ENCODE measurements around the gene GNG4. TPM values are rescaled to one million over a fixed set of nuclear protein-coding genes. Genes with fewer than 3 reads are reported as not detected.

GNG4 gene
- total and polyA plus RNA-seq, 9 of the 15 experiments (the other 6 are each of a cell fraction or from before 2014, with no cell fraction given), result 0.06 to 0.58 (median 0.08) TPM; not detected in 4

GRCh38 chr1:235644693-235645305, 4.8 kb downstream of the GNG4 start:
- Histone ChIP-seq H3K36me3 (ENCODE audit: control insufficient read depth, insufficient read depth, low read length) (no peaks in the 10 kb centered on the region), H2AFZ (ENCODE audit: low read depth, low read length) (no peak overlapping the region), H3K27me3 (ENCODE audit: control insufficient read depth in 2 of 2, insufficient read depth in 2 of 2, low read length in 2 of 2) (peaks cover 49 to 83% of the 10 kb centered on the region in 2 experiments), H3K9me3 (replicated peaks; ENCODE audit: control insufficient read depth, insufficient read depth, low read depth, low read length) (no peaks in the 10 kb centered on the region), H3K9me1 (ENCODE audit: control insufficient read depth, insufficient read depth, low read length) (no peaks in the 10 kb centered on the region), H3K79me2 (ENCODE audit: control insufficient read depth, insufficient read depth, low read length) (no peaks in the 10 kb centered on the region), H3K4me2 (ENCODE audit: insufficient read depth, low read length) (no peak overlapping the region), H3K27ac (ENCODE audit: extremely low read depth, low read depth, low read length) (no peak overlapping the region), H3K9ac (ENCODE audit: insufficient read depth in 1 of 2, low read depth in 2 of 2, low read length in 2 of 2) (no peak overlapping the region), H3K4me1 (replicated peaks in 1 of 2; ENCODE audit: control insufficient read depth in 2 of 2, insufficient read depth in 2 of 2, low read length in 2 of 2) (peaks cover 0 to 16% of the 10 kb centered on the region in 2 experiments; a peak in 2 of 5 replicates), H4K20me1 (replicated peaks; ENCODE audit: control insufficient read depth, insufficient read depth, low read length) (0 out of 2 replicates have a peak, but pooled peaks cover 4% of the 10 kb centered on the region), H3K4me3 (no peak overlapping the region)
- TF ChIP-seq ZNF143 (CRISPR knock-in tag; IDR thresholded peaks at IDR 0.05) (no peak), LEF1 (IDR thresholded peaks at IDR 0.05) (no peak), GTF2E2 (tag; IDR thresholded peaks at IDR 0.05) (no peak), EWSR1 (IDR thresholded peaks at IDR 0.05; ENCODE audit: borderline replicate concordance, low read depth, partially characterized antibody) (no peak), ZNF165 (CRISPR knock-in tag; IDR thresholded peaks at IDR 0.05; ENCODE audit: borderline replicate concordance) (no peak)
- ATAC-seq, result no peak
- intact Hi-C loops (cut with micrococcal nuclease) (no loop called here), in situ Hi-C loops (cut with MboI) (no loop called here)
- POLR2A ChIA-PET, result interaction anchor here (0.5 to 0.6 kb wide), 2 partner anchors 8 to 68 kb away, joined by 3 read pairs; no protein-coding TSS in a partner anchor
- CTCF ChIA-PET (ENCODE audit: low intra/inter-chr PET ratio), result no interaction called here
- DNase-seq (ENCODE audit: extremely low read depth in 1 of 4, low spot score in 3 of 4), result no peak
- no TSS peak for BruUV-seq (replicated peaks)
- FAIRE-seq, result no peak
- WGBS (ENCODE audit: insufficient coverage, low coverage, missing lambda C conversion rate), result 2% methylated on average over 13 of the region's 13 CpGs

Measured in K562 (cell line).